HG02840 (cell line): Measurements from ENCODE around the gene SLIT3.

ENCODE experiments used
- ATAC-seq: cut with Tn5 transposase; IDR thresholded peaks from one replicate; pipeline ENCODE4 v1.9.1; 2021; ENCODE audit warnings: mild to moderate bottlenecking, moderate library complexity, moderate number of reproducible peaks; ENCODE audit not compliant: unreplicated experiment, low FRiP score

Gene SLIT3

GRCh38 chr5:169272111-169272510 lies 28.8 kb downstream of the SLIT3 start:
- no peak for ATAC-seq

GRCh38 chr5:169270827-169271226 lies 30.1 kb downstream of the SLIT3 start:
- ATAC-seq = no peak

- no peak for ATAC-seq
These were observed 32.9 kb downstream of the SLIT3 start for GRCh38 chr5:169268019-169268418.

GRCh38 chr5:169265888-169266287 lies 35.1 kb downstream of the SLIT3 start:
- no peak for ATAC-seq

GRCh38 chr5:169263591-169263990 lies 37.3 kb downstream of the SLIT3 start:
- no peak for ATAC-seq

GRCh38 chr5:169260896-169261569 lies 39.9 kb downstream of the SLIT3 start:
- ATAC-seq = no peak

GRCh38 chr5:169258372-169259000 lies 42.5 kb downstream of the SLIT3 start:
- no peak for ATAC-seq

GRCh38 chr5:169256191-169256590 lies 44.7 kb downstream of the SLIT3 start:
- ATAC-seq = no peak

- ATAC-seq = no peak
These were observed 47.9 kb downstream of the SLIT3 start for GRCh38 chr5:169253071-169253470.

GRCh38 chr5:169251333-169252084 lies 49.4 kb downstream of the SLIT3 start:
- no peak for ATAC-seq

- no peak for ATAC-seq
These were observed 50.1 kb downstream of the SLIT3 start for GRCh38 chr5:169250887-169251286.

GRCh38 chr5:169248996-169249395 lies 51.9 kb downstream of the SLIT3 start:
- no peak for ATAC-seq

- ATAC-seq = no peak
These were observed 52.4 kb downstream of the SLIT3 start for GRCh38 chr5:169248550-169248949.

- no peak for ATAC-seq
These were observed 56.1 kb downstream of the SLIT3 start for GRCh38 chr5:169244812-169245211.

- no peak for ATAC-seq
These were observed 57.1 kb downstream of the SLIT3 start for GRCh38 chr5:169243651-169244422.

GRCh38 chr5:169242849-169243186 lies 58.1 kb downstream of the SLIT3 start:
- no peak for ATAC-seq

- ATAC-seq = no peak
These were observed 58.6 kb downstream of the SLIT3 start for GRCh38 chr5:169242175-169242848.

GRCh38 chr5:169229342-169229892 lies 71.5 kb downstream of the SLIT3 start:
- no peak for ATAC-seq

GRCh38 chr5:169226895-169227294 lies 74.0 kb downstream of the SLIT3 start:
- ATAC-seq = no peak

- ATAC-seq = no peak
These were observed 75.0 kb downstream of the SLIT3 start for GRCh38 chr5:169225830-169226356.
